ENCODE data around the gene CELA2B. TPM values are rescaled to one million over a fixed set of nuclear protein-coding genes. Genes with fewer than 3 reads are reported as not detected.
A peak's percentile ranks its signal among the peaks of the same experiment; 100 is the strongest.

CELA2B gene
- total and polyA plus RNA-seq, 9 of the 15 experiments (the other 6 are each of a cell fraction or from before 2014, with no cell fraction given) = 0.25 to 2.1 (median 0.38) TPM; not detected in 5

DNA sequence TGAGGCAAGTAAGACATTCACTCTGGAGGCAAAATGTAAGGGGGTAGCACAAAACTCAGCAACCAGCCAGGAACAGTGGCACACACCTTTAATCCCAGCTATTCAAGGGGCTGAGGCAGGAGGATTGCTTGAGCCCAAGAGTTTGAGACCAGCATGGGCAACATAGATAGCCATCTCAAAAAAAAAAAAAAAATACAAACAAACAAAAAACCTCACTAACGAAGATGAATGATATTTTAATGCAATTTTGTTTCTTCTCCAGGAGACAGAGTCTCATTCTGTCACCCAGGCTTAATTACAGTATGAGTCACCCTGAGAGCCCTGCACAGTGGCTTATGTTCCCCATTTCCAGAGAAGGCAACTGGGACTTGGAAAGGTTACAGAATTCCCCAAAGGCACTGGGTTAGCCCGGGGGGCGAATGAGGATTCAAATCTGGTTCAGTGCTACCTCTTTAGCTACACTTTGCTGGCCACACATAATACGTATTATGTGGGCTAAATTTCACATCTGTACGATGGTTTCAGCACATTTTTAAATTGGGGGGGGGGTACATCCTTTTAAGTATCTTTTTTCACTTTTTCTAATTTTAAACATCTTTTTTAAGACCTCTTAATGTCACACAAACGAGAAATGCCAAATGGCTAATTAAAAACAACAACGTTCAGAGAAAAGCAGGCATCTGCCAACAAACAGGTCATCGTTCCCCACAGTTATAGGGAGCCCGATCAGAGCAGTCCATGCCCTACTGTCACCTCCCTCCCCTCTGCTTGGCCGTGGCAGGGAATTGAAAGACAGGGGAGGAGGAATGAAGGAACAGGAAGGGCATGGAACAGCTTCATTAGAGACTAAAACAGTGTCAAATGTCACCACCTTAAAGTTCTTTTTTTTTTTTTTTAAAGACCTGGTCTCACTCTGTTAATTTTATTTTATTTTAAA is 15.9 kb upstream of the CELA2B start:
- no TSS peak for BruUV-seq (replicated peaks)
- Histone ChIP-seq H3K4me1 (replicated peaks in 1 of 2; ENCODE audit: control insufficient read depth in 2 of 2, insufficient read depth in 2 of 2, low read length in 2 of 2) (peaks cover 21 to 28% of the 10 kb centered on the region in 2 experiments), H3K4me3 (no peak overlapping the region), H3K36me3 (ENCODE audit: control insufficient read depth, insufficient read depth, low read length) (no peaks in the 10 kb centered on the region), H3K9ac (ENCODE audit: insufficient read depth in 1 of 2, low read depth in 2 of 2, low read length in 2 of 2) (0 out of 4 replicates have a peak overlapping the region, but pooled peaks of 1 of the 2 experiments have one; percentile 8), H3K79me2 (ENCODE audit: control insufficient read depth, insufficient read depth, low read length) (no peaks in the 10 kb centered on the region), H4K20me1 (replicated peaks; ENCODE audit: control insufficient read depth, insufficient read depth, low read length) (no peaks in the 10 kb centered on the region), H3K9me1 (ENCODE audit: control insufficient read depth, insufficient read depth, low read length) (no peaks in the 10 kb centered on the region), H3K27me3 (ENCODE audit: control insufficient read depth in 2 of 2, insufficient read depth in 2 of 2, low read length in 2 of 2) (no peaks in the 10 kb centered on the region), H3K27ac (ENCODE audit: extremely low read depth, low read depth, low read length) (no peak overlapping the region), H3K9me3 (replicated peaks; ENCODE audit: control insufficient read depth, insufficient read depth, low read depth, low read length) (no peaks in the 10 kb centered on the region), H3K4me2 (ENCODE audit: insufficient read depth, low read length) (no peak overlapping the region), H2AFZ (ENCODE audit: low read depth, low read length) (no peak overlapping the region)
- intact Hi-C loops (cut with micrococcal nuclease) = no loop called here
- WGBS (ENCODE audit: insufficient coverage, low coverage, missing lambda C conversion rate) = 22% methylated on average over 10 of the region's 10 CpGs
- in situ Hi-C loops (cut with MboI) = no loop called here
- peak; percentile 13; the same call in 1 of the 3 replicates for ATAC-seq
- CTCF ChIA-PET (ENCODE audit: low intra/inter-chr PET ratio) = no interaction called here
- DNase-seq (ENCODE audit: extremely low read depth in 1 of 4, low spot score in 3 of 4) = no peak
- FAIRE-seq = no peak
- TF ChIP-seq FOSL1 (tag; conservative IDR thresholded peaks at IDR 0.05) (peak; percentile 90), FOS (IDR thresholded peaks at IDR 0.05; ENCODE audit: extremely low read depth, insufficient read length) (peak; percentile 42), ZNF384 (IDR thresholded peaks at IDR 0.05; ENCODE audit: low read depth, low read length) (peak; percentile 58; the same call in 1 of the 2 replicates), JUN (IDR thresholded peaks at IDR 0.05; ENCODE audit: borderline replicate concordance, low read depth, low read length) (peak; percentile 86), JUN (CRISPR knock-in tag; IDR thresholded peaks at IDR 0.05; ENCODE audit: borderline replicate concordance) (no peak), RCOR1 (IDR thresholded peaks at IDR 0.05; ENCODE audit: borderline replicate concordance in 1 of 2, low read depth in 2 of 2, low read length in 2 of 2) (no peak), SMARCC2 (IDR thresholded peaks at IDR 0.05; ENCODE audit: low read depth) (peak; percentile 54; the same call in 1 of the 2 replicates), JUND (IDR thresholded peaks at IDR 0.05; ENCODE audit: borderline replicate concordance, low read depth, low read length) (peak; percentile 92), JUND (tag; IDR thresholded peaks at IDR 0.05; ENCODE audit: borderline replicate concordance, low read depth, low read length) (peak; percentile 89), ZNF174 (CRISPR knock-in tag; IDR thresholded peaks at IDR 0.05) (no peak), STAT5B (CRISPR knock-in tag; IDR thresholded peaks at IDR 0.05) (no peak), SMARCA4 (IDR thresholded peaks at IDR 0.05) (peak; percentile 60; the same call in 1 of the 2 replicates), SMARCE1 (IDR thresholded peaks at IDR 0.05) (peak; percentile 84; the same call in 1 of the 2 replicates), MEIS2 (IDR thresholded peaks at IDR 0.05; ENCODE audit: partially characterized antibody) (peak; percentile 54), TCF7 (IDR thresholded peaks at IDR 0.05; ENCODE audit: borderline replicate concordance) (no peak), ARID1B (IDR thresholded peaks at IDR 0.05) (peak; percentile 52; the same call in 1 of the 2 replicates)
- TF ChIP-seq, protein P1, sequence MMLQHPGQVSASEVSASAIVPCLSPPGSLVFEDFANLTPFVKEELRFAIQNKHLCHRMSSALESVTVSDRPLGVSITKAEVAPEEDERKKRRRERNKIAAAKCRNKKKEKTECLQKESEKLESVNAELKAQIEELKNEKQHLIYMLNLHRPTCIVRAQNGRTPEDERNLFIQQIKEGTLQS (IDR thresholded peaks at IDR 0.05) = peak; percentile 87
- TF ChIP-seq, protein P1 (CRISPR knock-in tag; conservative IDR thresholded peaks at IDR 0.05) = no peak
- TF ChIP-seq, protein P2, sequence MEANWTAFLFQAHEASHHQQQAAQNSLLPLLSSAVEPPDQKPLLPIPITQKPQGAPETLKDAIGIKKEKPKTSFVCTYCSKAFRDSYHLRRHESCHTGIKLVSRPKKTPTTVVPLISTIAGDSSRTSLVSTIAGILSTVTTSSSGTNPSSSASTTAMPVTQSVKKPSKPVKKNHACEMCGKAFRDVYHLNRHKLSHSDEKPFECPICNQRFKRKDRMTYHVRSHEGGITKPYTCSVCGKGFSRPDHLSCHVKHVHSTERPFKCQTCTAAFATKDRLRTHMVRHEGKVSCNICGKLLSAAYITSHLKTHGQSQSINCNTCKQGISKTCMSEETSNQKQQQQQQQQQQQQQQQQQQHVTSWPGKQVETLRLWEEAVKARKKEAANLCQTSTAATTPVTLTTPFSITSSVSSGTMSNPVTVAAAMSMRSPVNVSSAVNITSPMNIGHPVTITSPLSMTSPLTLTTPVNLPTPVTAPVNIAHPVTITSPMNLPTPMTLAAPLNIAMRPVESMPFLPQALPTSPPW (CRISPR knock-in tag; IDR thresholded peaks at IDR 0.05) = no peak
- POLR2A ChIA-PET = no interaction called here
